Transverse colon (tissue), 4 donors: Measurements from ENCODE around the gene CCDC185. TPM values are rescaled to one million over a fixed set of nuclear protein-coding genes. Genes with fewer than 3 reads are reported as not detected.

Source experiments
- DNase-seq: peaks from one replicate; pipeline ENCODE4 v3.0.0-alpha.2; 2019
- H3K27ac ChIP-seq, 4 donors: fragments of 200-600 bp; sonication (generic); 2 replicates each; pipeline ENCODE4 v1.5.1; 2016 to 2018; ENCODE audit warnings: inconsistent platforms in 4 of 4
- H3K27me3 ChIP-seq: fragments of 200-600 bp; sonication (generic); 2 replicates; pipeline ENCODE4 v1.5.1; 2017; ENCODE audit warnings: inconsistent platforms
- H3K36me3 ChIP-seq, 4 donors: fragments of 200-600 bp; sonication (generic); 2 replicates each; pipeline ENCODE4 v1.5.1; 2017 to 2019; ENCODE audit warnings: inconsistent platforms in 4 of 4
- H3K4me1 ChIP-seq, 4 donors: fragments of 200-600 bp; sonication (generic); 2 replicates each; pipeline ENCODE4 v1.5.1; 2017 to 2020; ENCODE audit warnings: inconsistent platforms in 4 of 4
- H3K4me3 ChIP-seq, 4 donors: fragments of 200-600 bp; sonication (generic); 1 replicate in 1 of 4; 2 replicates in 3 of 4; pipeline versions ENCODE4 v1.5.1 to v1.6.1; 2017 to 2019; ENCODE audit warnings: inconsistent platforms in 4 of 4
- H3K9me3 ChIP-seq, 2 donors: fragments of 200-600 bp; sonication (generic); 2 replicates each; pipeline ENCODE4 v1.5.1; 2017 to 2019; ENCODE audit warnings: inconsistent platforms in 2 of 2
- CTCF ChIP-seq, 5 experiments: fragments of 200-600 bp in 3 of 5; fragments of 450-650 bp in 2 of 5; sonication (generic) in 3 of 5; IDR thresholded peaks; 1 replicate in 2 of 5; 2 replicates in 3 of 5; pipeline ENCODE4 v1.5.1; 2016 to 2017; ENCODE audit warnings: antibody characterized with exemption in 5 of 5, inconsistent platforms in 3 of 5, mild to moderate bottlenecking in 2 of 5, moderate library complexity in 1 of 5
- EP300 ChIP-seq: sonication (generic); formaldehyde crosslinking; IDR thresholded peaks from one replicate; pipeline ENCODE4 v1.6.1; 2017; ENCODE audit warnings: antibody characterized with exemption, low read depth
- POLR2A ChIP-seq: fragments of 450-650 bp; IDR thresholded peaks from one replicate; pipeline ENCODE4 v1.6.1; 2016; ENCODE audit warnings: antibody characterized with exemption, mild to moderate bottlenecking, moderate library complexity
- POLR2AphosphoS5 ChIP-seq, 3 donors: sonication (generic); formaldehyde crosslinking; IDR thresholded peaks; one replicate each; pipeline ENCODE4 v1.6.1; 2016; ENCODE audit warnings: antibody characterized with exemption in 3 of 3
- WGBS, 2 donors: methylation state at CpG; one replicate each; pipeline ENCODE4 v1.1.5; 2018; ENCODE audit warnings: low coverage in 1 of 2; 5-methylcytosine and 5-hydroxymethylcytosine counted together
- in situ Hi-C, 4 donors: fragments of 200-750 bp; cut with MboI; loops; one replicate each; pipeline versions ENCODE4 v1.15.0 to v1.15.1; 2017; ENCODE audit warnings: low sequenced_read_pairs in 3 of 4, low pct_ligation_motif_present in 1 of 4, low pct_unique_long_range_greater_than_20kb in 1 of 4
- intact Hi-C: fragments of 100-400 bp; cut with DNase I; formaldehyde crosslinking; loops from one replicate; pipeline ENCODE4 v1.15.1; 2023; ENCODE audit warnings: low total_unique reads
- total RNA-seq, 4 donors: library from RNA; depleted of rRNA; stranded (reverse); fragments of >200 nt; gene quantifications; one replicate each; pipeline ENCODE4 v1.1.0, GENCODE V29; 2016

The CCDC185 gene
- total RNA-seq, 4 donors from 2014 or later, result not detected

- intact Hi-C loops, result no loop called here
- Histone ChIP-seq H3K4me3 (no peak overlapping the region), H3K27ac (no peak overlapping the region), H3K27me3 (no peaks in the 10 kb centered on the region), H3K9me3 (no peaks in the 10 kb centered on the region), H3K36me3 (no peaks in the 10 kb centered on the region), H3K4me1 (no peaks in the 10 kb centered on the region)
- TF ChIP-seq EP300 (no peak), POLR2AphosphoS5 (IDR thresholded peaks at IDR 0.05) (no peak), POLR2A (no peak), CTCF (IDR thresholded peaks at IDR 0.05) (no peak)
- in situ Hi-C loops, result no loop called here
- no peak for DNase-seq
Measured at GRCh38 chr1:223411710-223412109, 18.5 kb downstream of the CCDC185 start.

GRCh38 chr1:223413216-223413615 lies 20.0 kb downstream of the CCDC185 start:
- no peak for DNase-seq
- 68 to 71% methylated on average over 1 to 2 of the region's 2 CpGs for WGBS, 2 donors
- intact Hi-C loops, result no loop called here
- no peaks in the 10 kb centered on the region for H3K36me3 ChIP-seq
- H3K4me3 ChIP-seq, result no peak overlapping the region
- H3K27me3 ChIP-seq, result no peaks in the 10 kb centered on the region
- H3K27ac ChIP-seq, result no peak overlapping the region
- H3K9me3 ChIP-seq, result no peaks in the 10 kb centered on the region
- TF ChIP-seq POLR2AphosphoS5 (IDR thresholded peaks at IDR 0.05) (no peak), POLR2A (no peak), CTCF (IDR thresholded peaks at IDR 0.05) (no peak), EP300 (no peak)
- no peaks in the 10 kb centered on the region for H3K4me1 ChIP-seq
- in situ Hi-C loops, result no loop called here

GRCh38 chr1:223417444-223417843 lies 24.2 kb downstream of the CCDC185 start:
- Histone ChIP-seq H3K4me1 (no peaks in the 10 kb centered on the region), H3K9me3 (no peaks in the 10 kb centered on the region), H3K27me3 (no peaks in the 10 kb centered on the region), H3K4me3 (no peak overlapping the region), H3K27ac (no peak overlapping the region), H3K36me3 (no peaks in the 10 kb centered on the region)
- no peak for DNase-seq
- in situ Hi-C loops (no loop called here), intact Hi-C loops (no loop called here)
- TF ChIP-seq POLR2A (no peak), CTCF (IDR thresholded peaks at IDR 0.05) (no peak), EP300 (no peak), POLR2AphosphoS5 (IDR thresholded peaks at IDR 0.05) (no peak)
- WGBS, 2 donors, result 49 to 100% methylated on average over 1 to 2 of the region's 2 CpGs

- intact Hi-C loops, result no loop called here
- in situ Hi-C loops, result no loop called here
- no peaks in the 10 kb centered on the region for H3K36me3 ChIP-seq
- no peaks in the 10 kb centered on the region for H3K9me3 ChIP-seq
- no peak for TF ChIP-seq POLR2AphosphoS5 (IDR thresholded peaks at IDR 0.05)
- TF ChIP-seq CTCF (IDR thresholded peaks at IDR 0.05), result no peak
- no peak for TF ChIP-seq POLR2A
- no peak for TF ChIP-seq EP300
- 69 to 79% methylated on average over 3 to 7 of the region's 7 CpGs for WGBS, 2 donors
- H3K4me3 ChIP-seq, result no peak overlapping the region
- H3K27me3 ChIP-seq, result no peaks in the 10 kb centered on the region
- H3K4me1 ChIP-seq, result no peaks in the 10 kb centered on the region
- H3K27ac ChIP-seq, result no peak overlapping the region
- DNase-seq, result no peak
Measured at GRCh38 chr1:223417903-223418663, 24.9 kb downstream of the CCDC185 start.
